HG02943 (cell line): ENCODE measurements around the gene KEAP1.
"Not testable (repeated sequence)": the region's sequence is repeated elsewhere in the genome, so short reads cannot be mapped to it uniquely, and the experiment has no call there.

ENCODE experiments used
- ATAC-seq: cut with Tn5 transposase; IDR thresholded peaks from one replicate; pipeline ENCODE4 v1.9.1; 2021; ENCODE audit warnings: mild to moderate bottlenecking, low read depth, moderate library complexity; ENCODE audit not compliant: unreplicated experiment

Gene KEAP1

GRCh38 chr19:10503002-10503789 is at the start of gene KEAP1:
KEAP1 (minus strand) TSS chr19:10503356; CDS start chr19:10500033, 3,323 bp downstream.
- ATAC-seq = no peak

GRCh38 chr19:10552510-10553053 is 49.4 kb upstream of the KEAP1 start:
- no peak for ATAC-seq

GRCh38 chr19:10551698-10552301 is 48.6 kb upstream of the KEAP1 start:
- no peak for ATAC-seq

- ATAC-seq = not testable (repeated sequence)
These were observed 47.9 kb upstream of the KEAP1 start for GRCh38 chr19:10551006-10551405.

- no peak for ATAC-seq
These were observed 47.2 kb upstream of the KEAP1 start for GRCh38 chr19:10550336-10550735.

- no peak for ATAC-seq
These were observed 46.6 kb upstream of the KEAP1 start for GRCh38 chr19:10549733-10550132.

GRCh38 chr19:10548746-10549276 is 45.7 kb upstream of the KEAP1 start:
- ATAC-seq = no peak

GRCh38 chr19:10546817-10547216 is 43.7 kb upstream of the KEAP1 start:
- no peak for ATAC-seq

GRCh38 chr19:10544753-10545251 is 41.6 kb upstream of the KEAP1 start:
- no peak for ATAC-seq

- ATAC-seq = no peak
These were observed 41.1 kb upstream of the KEAP1 start for GRCh38 chr19:10544242-10544752.

- ATAC-seq = peak; percentile 66
These were observed 40.5 kb upstream of the KEAP1 start, which contains the start of gene ATG4D for GRCh38 chr19:10543420-10544241. ATG4D (plus strand) TSS chr19:10543904; CDS start chr19:10544091, 187 bp downstream.

GRCh38 chr19:10543059-10543419 is 39.9 kb upstream of the KEAP1 start:
- ATAC-seq = no peak

GRCh38 chr19:10539016-10539415 is 35.9 kb upstream of the KEAP1 start:
- ATAC-seq = not testable (repeated sequence)

GRCh38 chr19:10538204-10538983 is 35.2 kb upstream of the KEAP1 start:
- no peak for ATAC-seq

- ATAC-seq = no peak
These were observed 34.5 kb upstream of the KEAP1 start for GRCh38 chr19:10537668-10538067.

- ATAC-seq = no peak
These were observed 32.5 kb upstream of the KEAP1 start for GRCh38 chr19:10535613-10536012.

GRCh38 chr19:10533646-10534386 is 30.7 kb upstream of the KEAP1 start:
- ATAC-seq = no peak

- ATAC-seq = no peak
These were observed 29.3 kb upstream of the KEAP1 start for GRCh38 chr19:10532457-10532856.

GRCh38 chr19:10526887-10527286 is 23.7 kb upstream of the KEAP1 start:
- ATAC-seq = not testable (repeated sequence)
